Trophoblast cell (in vitro differentiated cells and primary cell): ENCODE measurements around the gene FER.

ENCODE experiments used
- DNase-seq, 2 donors: peaks; one replicate each; pipeline ENCODE4 v3.0.0-alpha.2; 2016
- H2AFZ ChIP-seq: 2 replicates; pipeline ENCODE4 v1.6.1; 2013; ENCODE audit warnings: low read length, moderate library complexity, mild to moderate bottlenecking; ENCODE audit not compliant: insufficient read depth, poor library complexity
- H2AK5ac ChIP-seq: 2 replicates; pipeline ENCODE4 v1.6.1; 2013; ENCODE audit warnings: mild to moderate bottlenecking, low read length
- H2BK120ac ChIP-seq: 2 replicates; pipeline ENCODE4 v1.6.1; 2013; ENCODE audit warnings: low read length, mild to moderate bottlenecking, moderate library complexity; ENCODE audit not compliant: insufficient read depth, poor library complexity
- H2BK12ac ChIP-seq: 2 replicates; pipeline ENCODE4 v1.6.1; 2013; ENCODE audit warnings: mild to moderate bottlenecking, low read length, moderate library complexity
- H2BK5ac ChIP-seq: 2 replicates; pipeline ENCODE4 v1.6.1; 2013; ENCODE audit warnings: low read length, low read depth, moderate library complexity, mild to moderate bottlenecking; ENCODE audit not compliant: poor library complexity
- H3K14ac ChIP-seq: 2 replicates; pipeline ENCODE4 v1.6.1; 2013; ENCODE audit warnings: mild to moderate bottlenecking, low read length
- H3K18ac ChIP-seq: 2 replicates; pipeline ENCODE4 v1.6.1; 2013; ENCODE audit warnings: mild to moderate bottlenecking, low read length
- H3K23ac ChIP-seq: 2 replicates; pipeline ENCODE4 v1.6.1; 2013; ENCODE audit warnings: low read length
- H3K27ac ChIP-seq: 2 replicates; pipeline ENCODE4 v1.5.1; 2013; ENCODE audit warnings: low read depth, mild to moderate bottlenecking, inconsistent platforms, low read length, moderate library complexity
- H3K27me3 ChIP-seq: 2 replicates; pipeline ENCODE4 v1.6.1; 2013; ENCODE audit warnings: inconsistent platforms, mild to moderate bottlenecking, low read length, moderate library complexity; ENCODE audit not compliant: insufficient read depth
- H3K36me3 ChIP-seq, 2 experiments: 1 replicate in 1 of 2; 2 replicates in 1 of 2; pipeline ENCODE4 v1.6.1; 2013; ENCODE audit warnings: low read length in 2 of 2, mild to moderate bottlenecking in 2 of 2, moderate library complexity in 1 of 2; ENCODE audit not compliant: insufficient read depth in 2 of 2, control insufficient read depth in 1 of 2
- H3K4ac ChIP-seq: 2 replicates; pipeline ENCODE4 v1.6.1; 2013; ENCODE audit warnings: low read depth, mild to moderate bottlenecking, low read length, moderate library complexity
- H3K4me1 ChIP-seq, 2 experiments: 1 replicate in 1 of 2; 2 replicates in 1 of 2; pipeline ENCODE4 v1.6.1; 2013; ENCODE audit warnings: low read length in 2 of 2, mild to moderate bottlenecking in 2 of 2, moderate library complexity in 1 of 2; ENCODE audit not compliant: insufficient read depth in 2 of 2, control insufficient read depth in 1 of 2
- H3K4me2 ChIP-seq: 2 replicates; pipeline ENCODE4 v1.6.1; 2013; ENCODE audit warnings: inconsistent platforms, mild to moderate bottlenecking, low read length, moderate library complexity
- H3K4me3 ChIP-seq: 2 replicates; pipeline ENCODE4 v1.5.1; 2013; ENCODE audit warnings: mild to moderate bottlenecking, low read depth, low read length, inconsistent platforms
- H3K79me1 ChIP-seq: one replicate; pipeline ENCODE4 v1.6.1; 2013; ENCODE audit warnings: low read length
- H3K79me2 ChIP-seq: 2 replicates; pipeline ENCODE4 v1.6.1; 2013; ENCODE audit warnings: low read length, mild to moderate bottlenecking; ENCODE audit not compliant: control insufficient read depth, insufficient read depth, poor library complexity
- H3K9ac ChIP-seq: 2 replicates; pipeline ENCODE4 v1.6.1; 2013; ENCODE audit warnings: mild to moderate bottlenecking, low read length
- H3K9me3 ChIP-seq: 2 replicates; pipeline ENCODE4 v1.6.1; 2013; ENCODE audit warnings: low read depth, mild to moderate bottlenecking, control low read depth, inconsistent platforms, low read length; ENCODE audit not compliant: insufficient read depth
- H4K12ac ChIP-seq: 2 replicates; pipeline ENCODE4 v1.6.1; 2013; ENCODE audit warnings: low read depth, mild to moderate bottlenecking, low read length, moderate library complexity
- H4K8ac ChIP-seq: 2 replicates; pipeline ENCODE4 v1.6.1; 2013; ENCODE audit warnings: low read depth, mild to moderate bottlenecking, low read length, moderate library complexity
- H4K91ac ChIP-seq: one replicate; pipeline ENCODE4 v1.6.1; 2013; ENCODE audit warnings: low read depth, mild to moderate bottlenecking, low read length, moderate library complexity
- WGBS: extraction: QIAGEN DNeasy Blood & Tissue Kit; methylation state at CpG from one replicate; pipeline ENCODE4 v1.1.7; 2013; ENCODE audit warnings: missing lambda C conversion rate; ENCODE audit not compliant: insufficient read length, insufficient coverage; ENCODE audit errors: extremely low coverage; 5-methylcytosine and 5-hydroxymethylcytosine counted together

Gene FER

DNA sequence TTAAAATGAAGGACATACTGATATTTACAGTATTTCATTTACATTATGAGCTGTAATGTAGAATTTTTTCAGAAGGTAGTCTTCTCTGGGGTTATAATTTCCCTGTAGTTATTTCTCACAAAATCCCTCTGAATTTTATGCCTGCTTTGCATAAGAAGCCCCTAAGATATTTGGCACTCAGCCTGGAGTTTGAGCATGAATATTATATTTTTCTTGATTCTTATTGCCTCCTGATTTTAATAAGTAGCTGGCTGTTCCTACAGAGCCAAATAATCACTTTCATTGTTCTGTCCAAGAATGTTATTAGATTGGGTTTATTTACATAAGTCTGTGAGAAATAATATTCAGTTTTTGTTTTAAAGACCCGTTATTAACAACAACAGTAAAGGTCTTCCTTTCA, 195.0 kb downstream of the FER start:
- DNase-seq, result no peak
- H3K4ac ChIP-seq, result no peak overlapping the region
- no peak overlapping the region for H3K9ac ChIP-seq
- H3K36me3 ChIP-seq, result no peaks in the 10 kb centered on the region
- H4K8ac ChIP-seq, result no peak overlapping the region
- H3K4me2 ChIP-seq, result no peak overlapping the region
- H4K91ac ChIP-seq, result no peak overlapping the region
- no peaks in the 10 kb centered on the region for H3K4me1 ChIP-seq
- H2BK120ac ChIP-seq, result no peak overlapping the region
- no peak overlapping the region for H3K27ac ChIP-seq
- no peak overlapping the region for H3K23ac ChIP-seq
- no peaks in the 10 kb centered on the region for H3K27me3 ChIP-seq
- WGBS, result no CpG with 5 or more reads among the region's 1 CpG
- no peak overlapping the region for H3K14ac ChIP-seq
- no peak overlapping the region for H3K18ac ChIP-seq
- H3K9me3 ChIP-seq, result no peaks in the 10 kb centered on the region
- H2AFZ ChIP-seq, result no peak overlapping the region
- no peaks in the 10 kb centered on the region for H3K79me2 ChIP-seq
- H2BK12ac ChIP-seq, result no peak overlapping the region
- no peak overlapping the region for H2AK5ac ChIP-seq
- no peak overlapping the region for H4K12ac ChIP-seq
- no peaks in the 10 kb centered on the region for H3K79me1 ChIP-seq
- H3K4me3 ChIP-seq, result no peak overlapping the region
- H2BK5ac ChIP-seq, result no peak overlapping the region

DNA sequence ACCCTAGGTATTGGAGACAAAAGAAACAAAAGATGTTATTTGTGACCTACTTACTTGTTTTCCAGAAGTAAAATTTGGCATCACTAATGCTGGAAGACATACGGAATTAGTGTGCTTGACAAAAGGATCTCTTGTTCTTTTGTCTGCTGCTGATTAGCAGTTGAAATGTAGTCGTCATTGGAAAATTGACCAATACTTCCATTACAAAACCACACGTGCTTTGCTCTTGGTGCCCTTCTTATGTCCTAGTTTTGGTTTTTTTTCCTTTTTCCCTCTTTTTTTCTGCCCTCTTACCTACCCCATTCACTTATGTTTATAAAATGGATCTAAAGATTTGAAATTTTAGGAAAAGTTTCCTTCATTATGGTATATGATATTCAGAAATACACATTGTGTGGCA, 197.4 kb downstream of the FER start:
- no CpG with 5 or more reads among the region's 3 CpGs for WGBS
- H3K4me3 ChIP-seq, result no peak overlapping the region
- H3K79me2 ChIP-seq, result no peaks in the 10 kb centered on the region
- H3K4me2 ChIP-seq, result no peak overlapping the region
- no peak overlapping the region for H3K9ac ChIP-seq
- H3K36me3 ChIP-seq, result no peaks in the 10 kb centered on the region
- H2BK5ac ChIP-seq, result no peak overlapping the region
- no peaks in the 10 kb centered on the region for H3K9me3 ChIP-seq
- no peaks in the 10 kb centered on the region for H3K79me1 ChIP-seq
- no peaks in the 10 kb centered on the region for H3K4me1 ChIP-seq
- H4K12ac ChIP-seq, result no peak overlapping the region
- H3K27me3 ChIP-seq, result no peaks in the 10 kb centered on the region
- no peak overlapping the region for H4K8ac ChIP-seq
- H3K18ac ChIP-seq, result no peak overlapping the region
- no peak overlapping the region for H2AK5ac ChIP-seq
- H3K27ac ChIP-seq, result no peak overlapping the region
- no peak overlapping the region for H3K4ac ChIP-seq
- no peak overlapping the region for H2BK12ac ChIP-seq
- no peak overlapping the region for H4K91ac ChIP-seq
- H2BK120ac ChIP-seq, result no peak overlapping the region
- no peak overlapping the region for H3K23ac ChIP-seq
- H3K14ac ChIP-seq, result no peak overlapping the region
- no peak for DNase-seq
- H2AFZ ChIP-seq, result no peak overlapping the region

DNA sequence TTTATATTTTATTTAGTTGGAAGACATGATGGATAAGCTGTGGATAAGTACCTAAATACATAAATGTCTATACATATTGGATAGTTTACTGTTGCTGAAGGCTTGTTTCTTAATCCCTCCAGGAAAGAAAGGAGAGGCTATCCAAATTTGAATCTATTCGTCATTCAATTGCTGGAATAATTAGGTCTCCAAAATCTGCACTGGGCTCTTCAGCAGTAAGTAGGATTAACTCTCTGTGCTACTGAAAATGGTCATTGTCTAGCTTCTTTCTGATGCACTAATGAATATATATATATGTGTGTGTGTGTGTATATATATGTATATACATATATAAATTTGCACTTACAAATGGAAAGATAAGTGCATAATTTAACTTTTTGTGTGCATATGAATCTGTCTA, 198.3 kb downstream of the FER start:
- Histone ChIP-seq H2BK5ac (no peak overlapping the region), H2AFZ (no peak overlapping the region), H3K23ac (no peak overlapping the region), H3K79me1 (no peaks in the 10 kb centered on the region), H4K91ac (no peak overlapping the region), H4K12ac (no peak overlapping the region), H2BK120ac (no peak overlapping the region), H3K9ac (no peak overlapping the region), H2BK12ac (no peak overlapping the region), H3K4me2 (no peak overlapping the region), H3K9me3 (no peaks in the 10 kb centered on the region), H3K4me1 (no peaks in the 10 kb centered on the region), H3K27me3 (no peaks in the 10 kb centered on the region), H3K79me2 (no peaks in the 10 kb centered on the region), H3K36me3 (no peaks in the 10 kb centered on the region), H3K27ac (no peak overlapping the region), H3K4me3 (no peak overlapping the region), H3K4ac (no peak overlapping the region), H2AK5ac (no peak overlapping the region), H3K18ac (no peak overlapping the region), H4K8ac (no peak overlapping the region), H3K14ac (no peak overlapping the region)
- no peak for DNase-seq
- WGBS, result no CpG with 5 or more reads among the region's 1 CpG

DNA sequence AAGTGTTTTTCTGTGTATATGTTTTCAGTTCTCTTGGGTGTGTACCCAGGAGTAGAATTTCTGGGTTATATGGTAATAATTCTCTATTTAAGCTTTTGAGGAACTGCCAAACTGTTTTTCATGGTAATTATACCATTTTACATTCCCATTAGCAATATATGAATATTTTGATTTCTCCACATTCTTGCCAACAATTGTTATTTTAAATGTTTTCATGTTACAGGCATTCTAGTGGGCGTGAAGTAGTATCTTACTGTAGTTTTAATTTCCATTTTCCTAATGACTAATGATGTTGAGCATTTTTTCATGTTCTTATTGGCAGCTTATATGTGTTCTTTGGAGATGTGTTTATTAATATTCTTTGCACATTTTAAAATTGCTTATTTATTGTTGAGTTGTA, 199.5 kb downstream of the FER start:
- Histone ChIP-seq H2BK12ac (no peak overlapping the region), H3K23ac (no peak overlapping the region), H3K14ac (no peak overlapping the region), H3K79me1 (no peaks in the 10 kb centered on the region), H2AK5ac (no peak overlapping the region), H3K9ac (no peak overlapping the region), H3K4me3 (no peak overlapping the region), H3K4me2 (no peak overlapping the region), H4K12ac (no peak overlapping the region), H2BK120ac (no peak overlapping the region), H4K8ac (no peak overlapping the region), H3K4ac (no peak overlapping the region), H3K27me3 (no peaks in the 10 kb centered on the region), H3K4me1 (no peaks in the 10 kb centered on the region), H3K18ac (no peak overlapping the region), H3K79me2 (no peaks in the 10 kb centered on the region), H3K9me3 (no peaks in the 10 kb centered on the region), H3K36me3 (peaks cover 0 to 2% of the 10 kb centered on the region in 2 experiments), H3K27ac (no peak overlapping the region), H4K91ac (no peak overlapping the region), H2BK5ac (no peak overlapping the region), H2AFZ (no peak overlapping the region)
- no peak for DNase-seq
- no CpG with 5 or more reads among the region's 1 CpG for WGBS
